Loucy (cell line): Measurements from ENCODE around the gene MBNL3.

Experiments
- H2AFZ ChIP-seq: fragments of 200-600 bp; sonication (generic); 2 replicates; pipeline ENCODE4 v1.6.0; 2016; ENCODE audit warnings: antibody characterized with exemption, mild to moderate bottlenecking, low read length, moderate library complexity
- H3F3A ChIP-seq: fragments of 200-600 bp; 2 replicates; pipeline ENCODE4 v1.6.0; 2016; ENCODE audit warnings: antibody characterized with exemption, low read depth, mild to moderate bottlenecking
- H3K27me3 ChIP-seq: fragments of 200-600 bp; sonication (generic); 2 replicates; pipeline ENCODE4 v1.6.1; 2014; ENCODE audit warnings: low read length, mild to moderate bottlenecking; ENCODE audit not compliant: insufficient read depth, poor library complexity, severe bottlenecking
- H3K36me3 ChIP-seq: fragments of 200-600 bp; sonication (generic); 2 replicates; pipeline ENCODE4 v1.6.1; 2016; ENCODE audit warnings: low read length; ENCODE audit not compliant: insufficient read depth
- H3K4me1 ChIP-seq: fragments of 200-600 bp; sonication (generic); 2 replicates; pipeline ENCODE4 v1.5.1; 2014; ENCODE audit warnings: low read length, mild to moderate bottlenecking; ENCODE audit not compliant: insufficient read depth, poor library complexity, severe bottlenecking
- H3K4me2 ChIP-seq: fragments of 200-600 bp; sonication (generic); 2 replicates; pipeline ENCODE4 v1.6.0; 2014; ENCODE audit warnings: antibody characterized with exemption, low read length, low read depth, mild to moderate bottlenecking; ENCODE audit not compliant: poor library complexity, severe bottlenecking
- H3K4me3 ChIP-seq: fragments of 200-600 bp; sonication (generic); 2 replicates; pipeline ENCODE4 v1.5.1; 2014; ENCODE audit warnings: low read length, mild to moderate bottlenecking, mixed read lengths; ENCODE audit not compliant: poor library complexity, severe bottlenecking
- H3K79me2 ChIP-seq: fragments of 200-600 bp; sonication (generic); 2 replicates; pipeline ENCODE4 v1.6.1; 2014; ENCODE audit warnings: low read length; ENCODE audit not compliant: insufficient read depth
- H3K9ac ChIP-seq: fragments of 200-600 bp; sonication (generic); 2 replicates; pipeline ENCODE4 v1.6.0; 2014; ENCODE audit warnings: mild to moderate bottlenecking, low read depth, low read length, moderate library complexity; ENCODE audit not compliant: poor library complexity, severe bottlenecking
- H3K9me2 ChIP-seq: fragments of 200-600 bp; sonication (generic); replicated peaks from 2 replicates; pipeline ENCODE4 v1.6.1; 2016; ENCODE audit warnings: low read depth, low read length, mixed read lengths
- H3K9me3 ChIP-seq: fragments of 200-600 bp; sonication (generic); 2 replicates; pipeline ENCODE4 v1.6.1; 2014; ENCODE audit warnings: mild to moderate bottlenecking, antibody characterized with exemption, low read length, low read depth; ENCODE audit not compliant: insufficient read depth
- H4K20me1 ChIP-seq: fragments of 200-600 bp; sonication (generic); 2 replicates; pipeline ENCODE4 v1.6.0; 2014; ENCODE audit warnings: antibody characterized with exemption, low read length, mild to moderate bottlenecking; ENCODE audit not compliant: insufficient read depth, poor library complexity, severe bottlenecking
- CTCF ChIP-seq: fragments of 200-600 bp; sonication (generic); conservative IDR thresholded peaks from 2 replicates; pipeline ENCODE4 v1.5.1; 2014; ENCODE audit warnings: mild to moderate bottlenecking, antibody characterized with exemption, low read length
- EZH2phosphoT487 ChIP-seq: fragments of 200-600 bp; IDR thresholded peaks from 2 replicates; pipeline ENCODE4 v1.6.1; 2018; ENCODE audit warnings: antibody characterized with exemption, mild to moderate bottlenecking, moderate library complexity, borderline replicate concordance

MBNL3 gene

GRCh38 chrX:132407691-132408090 is 81.1 kb downstream of the MBNL3 start:
- TF ChIP-seq EZH2phosphoT487, result no peak
- no peak for TF ChIP-seq CTCF
- Histone ChIP-seq H3K9me2 (no peaks in the 10 kb centered on the region), H3K4me3 (no peak overlapping the region), H3K4me2 (no peak overlapping the region), H3K27me3 (no peaks in the 10 kb centered on the region), H4K20me1 (no peaks in the 10 kb centered on the region), H3K36me3 (no peaks in the 10 kb centered on the region; the same call in 1 of the 2 replicates), H2AFZ (no peak overlapping the region), H3K9me3 (no peaks in the 10 kb centered on the region), H3K4me1 (no peaks in the 10 kb centered on the region), H3F3A (no peaks in the 10 kb centered on the region), H3K9ac (no peak overlapping the region), H3K79me2 (no peaks in the 10 kb centered on the region)

- Histone ChIP-seq H3K4me2 (no peak overlapping the region), H2AFZ (no peak overlapping the region), H3K9me2 (no peaks in the 10 kb centered on the region), H3K27me3 (no peaks in the 10 kb centered on the region), H3K4me3 (no peak overlapping the region), H3K79me2 (no peaks in the 10 kb centered on the region), H3F3A (no peaks in the 10 kb centered on the region), H3K4me1 (no peaks in the 10 kb centered on the region), H3K9ac (no peak overlapping the region), H4K20me1 (no peaks in the 10 kb centered on the region), H3K9me3 (no peaks in the 10 kb centered on the region), H3K36me3 (no peaks in the 10 kb centered on the region; the same call in 1 of the 2 replicates)
- TF ChIP-seq EZH2phosphoT487 (no peak), CTCF (no peak)
Observed at GRCh38 chrX:132406106-132406505, 82.7 kb downstream of the MBNL3 start.

GRCh38 chrX:132404266-132404665 is 84.6 kb downstream of the MBNL3 start:
- no peak for TF ChIP-seq EZH2phosphoT487
- TF ChIP-seq CTCF, result no peak
- no peaks in the 10 kb centered on the region for H3F3A ChIP-seq

More at GRCh38 chrX:132404266-132404665, 84.6 kb downstream of the MBNL3 start:
- H3K9me2 ChIP-seq, result no peaks in the 10 kb centered on the region
- H2AFZ ChIP-seq, result no peak overlapping the region
- no peaks in the 10 kb centered on the region for H3K4me1 ChIP-seq
- H3K79me2 ChIP-seq, result no peaks in the 10 kb centered on the region
- no peaks in the 10 kb centered on the region for H4K20me1 ChIP-seq
- H3K9me3 ChIP-seq, result no peaks in the 10 kb centered on the region
- H3K36me3 ChIP-seq, result no peaks in the 10 kb centered on the region; the same call in 1 of the 2 replicates
- H3K27me3 ChIP-seq, result no peaks in the 10 kb centered on the region
- H3K4me3 ChIP-seq, result no peak overlapping the region
- H3K4me2 ChIP-seq, result no peak overlapping the region
- no peak overlapping the region for H3K9ac ChIP-seq
